ENCODE data around the gene FAM187B. TPM values are rescaled to one million over a fixed set of nuclear protein-coding genes. Genes with fewer than 3 reads are reported as not detected.

The FAM187B gene
- total RNA-seq, 1 experiment from 2014 or later = not detected

- Histone ChIP-seq H3K9ac (ENCODE audit: extremely low read depth, insufficient read length, low read length) (no peak overlapping the region), H2BK15ac (ENCODE audit: low read depth, low read length) (no peak overlapping the region), H3T11ph (ENCODE audit: low read length) (no peak overlapping the region), H3K23ac (ENCODE audit: insufficient read length, low read depth, low read length) (no peak overlapping the region), H4K20me1 (ENCODE audit: control insufficient read depth, insufficient read depth, insufficient read length) (no peaks in the 10 kb centered on the region), H3K18ac (ENCODE audit: insufficient read length, low read depth, low read length) (peak overlapping the region; percentile 28), H2AFZ (ENCODE audit: low read length) (no peak overlapping the region), H3K27ac (ENCODE audit: insufficient read length, low read depth, low read length) (peak overlapping the region; percentile 2), H2AK5ac (ENCODE audit: insufficient read length, low read length) (no peak overlapping the region), H3K23me2 (ENCODE audit: insufficient read length, low read depth, low read length, poor library complexity, severe bottlenecking) (no peaks in the 10 kb centered on the region), H4K91ac (ENCODE audit: insufficient read length, low read depth, low read length) (no peak overlapping the region), H3K4ac (ENCODE audit: low read depth, low read length) (no peak overlapping the region), H3K79me1 (ENCODE audit: insufficient read depth, low read depth, low read length, poor library complexity, severe bottlenecking) (no peaks in the 10 kb centered on the region), H2BK12ac (ENCODE audit: insufficient read length, low read depth, low read length) (peak overlapping the region; percentile 70), H3K14ac (ENCODE audit: insufficient read depth, low read length) (peak overlapping the region; percentile 62; the same call in 1 of the 2 replicates), H4K5ac (ENCODE audit: insufficient read length, low read depth, low read length) (no peak overlapping the region), H3K9me3 (ENCODE audit: control insufficient read depth, low read depth, low read length) (no peaks in the 10 kb centered on the region), H3K79me2 (ENCODE audit: insufficient read depth, low read length) (no peaks in the 10 kb centered on the region), H3K4me2 (ENCODE audit: insufficient read depth, insufficient read length, low read length) (no peak overlapping the region), H4K8ac (replicated peaks; ENCODE audit: insufficient read length, low read depth, low read length) (no peak overlapping the region), H3K4me1 (ENCODE audit: insufficient read depth, low read length) (peaks cover 12% of the 10 kb centered on the region), H2BK20ac (ENCODE audit: low read depth, low read length, poor library complexity, severe bottlenecking) (no peak overlapping the region), H3K56ac (ENCODE audit: insufficient read length, low read depth, low read length) (no peak overlapping the region), H3K27me3 (ENCODE audit: insufficient read depth, low read length) (no peaks in the 10 kb centered on the region), H2BK120ac (ENCODE audit: low read depth, low read length, poor library complexity, severe bottlenecking) (no peak overlapping the region), H2BK5ac (ENCODE audit: insufficient read length, low read length) (no peak overlapping the region)
- Mint-ChIP-seq H3K36me3 (ENCODE audit: insufficient read depth in 1 of 3, low read depth in 3 of 3) (no peaks in the 10 kb centered on the region; a peak in 1 of 7 replicates), H3K4me3 (no peak overlapping the region), H3K4me1 (peaks cover 46 to 52% of the 10 kb centered on the region in 2 experiments), H3K27me3 (ENCODE audit: low read depth) (no peaks in the 10 kb centered on the region; the same call in 1 of the 2 replicates), H3K9me3 (no peaks in the 10 kb centered on the region; a peak in 3 of 5 replicates), H3K27ac (peak overlapping the region; percentile 36 to 63 (median 54))
- WGBS (ENCODE audit: extremely low coverage, insufficient read length, low lambda C conversion rate) = no CpG with 5 or more reads among the region's 6 CpGs
- no peak for DNase-seq
- TF ChIP-seq CTCF (conservative IDR thresholded peaks at IDR 0.05) = no peak
Observed at GRCh38 chr19:35205733-35206323, 22.7 kb downstream of the FAM187B start.

All from H9 (cell line).